GM19467 (cell line): ENCODE results near the gene ARAP1.

Experiments
- ATAC-seq: cut with Tn5 transposase; IDR thresholded peaks from one replicate; pipeline ENCODE4 v1.9.1; 2021; ENCODE audit warnings: mild to moderate bottlenecking, moderate library complexity; ENCODE audit not compliant: unreplicated experiment

The ARAP1 gene

GRCh38 chr11:72764503-72764902 is 12.3 kb upstream of the ARAP1 start:
- ATAC-seq: no peak

- no peak for ATAC-seq
Observed at GRCh38 chr11:72763823-72764222, 11.6 kb upstream of the ARAP1 start.

- ATAC-seq: no peak
Observed at GRCh38 chr11:72762641-72763304, 10.6 kb upstream of the ARAP1 start.

- ATAC-seq: no peak
Observed at GRCh38 chr11:72760539-72761405, 8.6 kb upstream of the ARAP1 start.

GRCh38 chr11:72759468-72759985 is 7.3 kb upstream of the ARAP1 start:
- ATAC-seq: no peak

GRCh38 chr11:72758690-72759389 is 6.6 kb upstream of the ARAP1 start:
- no peak for ATAC-seq

- no peak for ATAC-seq
Observed at GRCh38 chr11:72758304-72758689, 6.1 kb upstream of the ARAP1 start.

- no peak for ATAC-seq
Observed at GRCh38 chr11:72755713-72756285, 3.6 kb upstream of the ARAP1 start.

- no peak for ATAC-seq
Observed at GRCh38 chr11:72754544-72755155, 2.4 kb upstream of the ARAP1 start.

- ATAC-seq: no peak
Observed at GRCh38 chr11:72754149-72754543, 1.9 kb upstream of the ARAP1 start.

GRCh38 chr11:72753341-72754148 is 1.3 kb upstream of the ARAP1 start:
- no peak for ATAC-seq

GRCh38 chr11:72751116-72752087 is 806 bp downstream of the ARAP1 start:
- no peak for ATAC-seq

GRCh38 chr11:72750556-72751115 is 1.6 kb downstream of the ARAP1 start:
- ATAC-seq: no peak

- no peak for ATAC-seq
Observed at GRCh38 chr11:72750086-72750485, 2.1 kb downstream of the ARAP1 start.

- ATAC-seq: no peak
Observed at GRCh38 chr11:72747289-72747855, 4.8 kb downstream of the ARAP1 start.

- ATAC-seq: no peak
Observed at GRCh38 chr11:72746821-72747220, 5.4 kb downstream of the ARAP1 start.

- no peak for ATAC-seq
Observed at GRCh38 chr11:72745925-72746550, 6.2 kb downstream of the ARAP1 start.

- ATAC-seq: no peak
Observed at GRCh38 chr11:72745511-72745910, 6.7 kb downstream of the ARAP1 start.
